Stimulated activated CD4-positive, alpha-beta T cell treated with anti-CD3 and anti-CD28 coated beads, Interleukin-4, amount 100 ng/mL, for 24 hours (primary cell): ENCODE data around the gene DUSP15.
"Not testable (repeated sequence)": the region's sequence is repeated elsewhere in the genome, so short reads cannot be mapped to it uniquely, and the experiment has no call there.

Experiments
- DNase-seq: peaks from one replicate; pipeline ENCODE4 v3.0.0-alpha.2; 2020

DUSP15 gene

DNA sequence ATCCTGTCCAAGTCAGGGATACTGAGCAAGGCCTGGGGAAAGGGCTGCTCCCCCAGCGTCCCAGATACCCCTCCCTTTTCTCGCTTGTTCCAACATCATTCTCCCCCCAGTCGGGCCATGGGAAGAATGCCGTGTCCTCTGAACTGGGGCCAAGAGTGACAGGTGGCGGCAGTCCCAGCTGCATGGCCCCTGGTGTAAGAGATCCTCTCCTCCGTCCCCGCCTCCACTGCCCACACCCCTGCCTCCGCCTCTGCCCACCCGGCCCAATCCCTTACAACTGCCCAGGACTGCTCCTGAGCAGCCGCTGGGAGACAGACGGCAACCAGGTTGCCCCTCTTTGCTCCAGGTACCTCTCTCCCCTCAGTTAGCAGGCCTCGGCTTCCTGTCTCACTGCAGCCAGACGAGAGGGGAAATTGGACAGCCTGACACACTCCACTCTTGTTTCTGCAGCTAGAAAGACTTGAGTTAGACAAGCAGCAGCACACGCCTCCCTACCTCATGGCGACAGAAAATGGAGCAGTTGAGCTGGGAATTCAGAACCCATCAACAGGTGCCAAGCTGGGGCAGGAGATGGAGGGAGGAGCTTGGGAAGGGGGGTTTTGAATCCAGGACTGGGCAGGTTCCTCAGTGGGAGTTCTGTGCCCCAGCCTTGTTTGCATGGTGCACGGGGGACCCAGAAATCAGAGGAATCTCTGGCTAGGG is 51.1 kb downstream of the DUSP15 start, which contains the start of gene MYLK2:
MYLK2 (plus strand) TSS at position 274 of the 702 bp plus-strand sequence; CDS start at position 499, 225 bp downstream.
- DNase-seq = no peak

DNA sequence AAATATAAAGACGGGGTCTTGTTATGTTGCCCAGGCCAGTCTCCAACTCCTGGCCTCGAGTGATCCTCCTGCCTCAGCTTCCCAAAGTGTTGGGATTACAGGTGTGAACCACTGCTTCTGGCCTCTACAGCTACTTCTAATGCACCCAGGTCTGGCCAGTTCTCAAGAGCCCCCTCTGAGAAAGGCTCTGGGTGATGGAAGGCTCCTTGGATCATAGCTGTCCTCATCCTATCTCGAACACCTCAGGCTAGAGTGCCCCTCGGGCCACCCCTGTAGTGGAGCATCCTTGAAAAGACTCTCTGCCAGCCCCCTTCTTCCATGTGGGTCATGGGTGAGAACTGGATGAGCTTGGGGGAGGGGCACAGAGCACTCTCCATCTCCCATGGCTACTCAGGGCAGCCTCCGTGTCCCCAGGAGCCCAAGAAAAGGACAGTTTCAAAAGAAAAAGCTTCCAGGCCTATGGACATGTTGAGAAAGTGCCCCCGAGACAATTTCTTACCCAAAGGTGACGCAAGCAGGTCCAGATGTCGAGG is 51.9 kb downstream of the DUSP15 start:
- no peak for DNase-seq

DNA sequence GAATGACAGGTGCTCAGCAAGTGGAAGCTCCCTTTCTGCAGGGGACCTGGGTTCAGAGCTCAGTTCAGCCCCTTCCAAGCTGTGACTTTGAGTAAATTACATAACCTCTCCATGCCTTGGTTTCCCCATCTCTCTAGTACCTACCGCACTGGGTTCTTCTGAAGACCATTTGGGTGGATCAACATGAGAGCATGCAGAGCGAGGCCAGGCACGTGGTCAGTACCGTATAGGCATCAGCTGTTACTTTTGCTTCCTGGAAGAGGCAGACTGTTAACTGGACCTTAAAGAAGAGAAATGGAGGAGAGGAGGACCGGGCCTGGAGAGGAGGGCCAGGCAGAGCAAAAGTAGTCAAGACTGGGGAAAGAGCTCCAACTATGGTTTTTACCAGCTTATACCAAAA is 52.9 kb downstream of the DUSP15 start:
- DNase-seq = no peak

DNA sequence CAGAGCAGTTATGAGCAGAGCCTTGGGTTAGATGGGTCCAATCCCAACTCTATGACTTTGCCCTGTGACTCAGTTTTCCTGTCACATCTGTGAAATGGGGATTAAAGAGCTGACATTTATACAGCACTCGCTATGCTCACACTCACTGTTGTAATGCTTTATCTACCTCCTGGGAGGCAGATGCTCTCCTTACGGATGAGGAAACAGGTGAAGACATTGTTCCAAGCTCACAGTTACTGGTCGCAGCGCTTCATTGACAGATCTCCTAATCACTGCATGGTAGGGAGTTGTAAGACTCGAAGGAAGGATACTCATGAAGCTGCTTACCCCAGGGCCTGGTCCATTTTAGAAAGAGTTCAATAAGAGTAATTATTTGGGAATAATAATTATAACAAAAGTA is 54.1 kb downstream of the DUSP15 start:
- DNase-seq = no peak

DNA sequence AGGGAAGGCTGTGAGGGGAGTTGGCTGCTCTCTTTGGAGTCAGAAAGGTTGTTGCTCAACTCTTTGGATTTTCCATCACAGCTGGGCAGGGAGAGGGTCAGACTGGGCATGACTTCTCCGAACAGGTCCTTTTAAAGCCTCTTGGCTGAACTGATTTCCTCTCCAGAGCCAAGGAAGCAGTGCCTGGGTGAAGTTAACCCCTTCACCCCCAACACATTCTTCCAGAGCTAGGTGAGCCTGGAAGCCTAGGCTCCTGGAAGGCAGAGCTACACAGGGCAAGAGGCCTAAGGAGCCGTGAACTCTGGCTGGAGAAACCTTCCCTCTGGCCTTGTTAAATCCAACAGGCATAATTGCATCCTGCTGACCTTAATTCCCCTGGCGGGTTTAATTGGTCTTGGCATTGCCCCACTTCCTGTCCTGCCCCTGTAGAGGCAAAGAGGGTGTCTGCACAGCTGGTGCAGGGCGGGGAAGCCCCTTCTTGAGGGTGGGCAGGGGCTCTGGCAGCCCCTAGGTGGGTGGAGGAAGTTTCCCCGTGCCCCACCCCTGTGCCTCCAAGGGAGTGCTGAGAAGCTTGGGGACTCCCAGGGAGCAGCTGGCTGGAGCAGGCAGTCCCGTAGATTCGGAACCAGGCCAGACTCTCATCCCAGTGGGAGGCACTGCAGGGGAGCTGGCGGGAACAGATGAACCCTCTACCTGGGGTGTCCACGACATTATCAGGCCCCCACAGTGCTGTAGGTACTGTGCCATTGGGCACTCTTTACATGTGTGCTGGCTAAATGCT is 54.7 kb downstream of the DUSP15 start:
- DNase-seq = no peak

DNA sequence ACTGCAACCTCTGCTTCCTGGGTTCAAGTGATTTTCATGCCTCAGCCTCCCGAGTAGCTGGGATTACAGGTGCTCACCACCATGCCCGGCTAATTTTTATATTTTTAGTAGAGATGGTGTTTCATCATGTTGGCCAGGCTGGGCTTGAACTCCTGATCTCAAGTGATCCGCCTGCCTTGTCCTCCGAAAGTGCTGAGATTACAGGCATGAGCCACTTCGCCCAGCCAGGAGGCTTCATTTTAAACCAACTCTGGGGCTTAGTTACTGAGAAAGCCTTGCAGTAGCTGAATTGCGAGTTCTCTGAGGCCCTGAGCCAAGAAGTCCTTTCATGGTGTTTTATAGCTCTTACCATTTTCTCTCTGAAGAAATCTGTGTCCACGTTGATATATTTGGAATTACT is 56.2 kb downstream of the DUSP15 start:
- DNase-seq = not testable (repeated sequence)

DNA sequence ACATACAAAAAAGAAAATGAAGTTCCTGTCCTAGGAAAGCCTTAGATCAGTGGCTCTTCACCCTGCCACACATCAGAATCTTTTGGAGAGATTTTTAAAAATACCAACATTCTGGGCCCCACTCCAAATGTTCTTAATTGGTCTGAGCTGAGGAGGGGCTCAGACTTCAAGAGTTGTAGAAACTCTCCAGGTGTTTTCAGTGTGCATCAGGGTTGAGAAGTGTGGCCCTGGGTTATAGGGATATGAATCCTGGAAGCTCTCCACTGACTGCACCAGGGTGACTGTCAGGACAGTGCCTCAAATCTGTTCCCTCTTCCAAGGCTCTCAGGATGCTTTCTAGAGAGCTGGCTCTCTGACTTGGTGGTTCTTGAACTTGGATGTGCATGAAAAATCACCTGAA is 56.7 kb downstream of the DUSP15 start:
- no peak for DNase-seq

DNA sequence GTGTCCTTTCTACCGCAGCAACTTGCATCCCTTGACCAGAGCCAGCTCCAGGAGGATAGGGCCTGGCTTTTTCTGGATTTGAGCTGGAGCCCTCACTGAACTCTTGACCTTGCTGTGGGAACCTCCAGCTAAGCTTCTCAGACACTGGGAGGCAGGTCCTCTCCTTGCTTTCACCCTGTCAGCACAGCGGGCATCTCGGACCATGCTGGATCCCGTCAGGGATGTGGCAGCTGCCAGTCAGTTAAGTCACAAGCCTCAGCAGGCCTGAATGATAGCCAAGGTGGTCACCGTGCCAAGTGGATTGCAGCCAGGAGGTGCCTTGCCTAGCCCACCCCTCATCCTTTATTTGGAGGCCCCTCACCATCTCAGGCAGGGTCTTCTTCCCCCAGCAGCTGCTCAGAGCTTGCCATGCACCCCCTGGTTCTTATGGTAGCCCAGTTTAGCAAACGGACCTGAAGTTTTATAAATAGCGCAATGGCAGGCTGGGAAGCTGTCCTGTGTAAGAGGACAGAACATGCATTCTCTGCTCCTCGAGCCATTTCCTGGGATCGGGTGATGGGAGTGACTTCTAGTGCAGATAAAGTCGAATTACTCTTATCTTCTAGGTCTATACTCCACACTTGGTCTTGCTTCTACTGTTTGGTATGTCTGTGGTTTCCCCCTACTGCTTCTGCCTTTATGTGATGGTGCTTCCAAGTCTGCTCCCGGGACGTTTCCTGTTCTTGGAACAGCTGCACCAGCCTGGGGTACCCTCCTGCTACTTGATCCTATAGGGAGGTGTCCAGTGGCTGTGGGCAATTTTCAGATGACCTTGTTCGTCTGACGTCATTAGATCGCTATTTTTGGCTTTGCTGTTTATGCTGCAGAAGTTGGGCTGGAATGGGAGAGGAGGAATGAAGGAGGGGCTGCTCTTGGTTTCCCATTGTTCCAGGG is 58.3 kb downstream of the DUSP15 start:
- no peak for DNase-seq

DNA sequence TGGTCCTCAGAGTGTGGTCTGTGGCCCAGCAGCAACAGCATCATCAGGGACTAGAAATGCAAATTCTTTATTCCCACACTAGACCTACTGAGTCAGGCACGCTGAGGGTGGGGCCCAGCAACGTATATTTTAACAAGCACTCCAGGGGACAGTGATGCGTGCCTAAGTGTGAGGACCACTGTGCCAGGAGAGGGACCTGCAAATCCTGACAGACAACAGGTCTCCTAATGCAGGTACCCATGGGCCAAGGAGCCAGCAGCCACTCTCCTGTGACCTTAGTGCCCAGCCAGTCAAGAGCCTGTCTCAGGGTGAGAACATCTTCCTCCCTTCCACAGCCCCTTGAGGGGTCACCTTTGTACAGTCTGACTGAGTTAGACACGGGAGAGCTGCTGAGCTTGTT is 59.1 kb downstream of the DUSP15 start:
- no peak for DNase-seq
